CD14-positive monocyte (primary cell): Measurements from ENCODE around the gene JADE3. TPM values are rescaled to one million over a fixed set of nuclear protein-coding genes. Genes with fewer than 3 reads are reported as not detected.

ENCODE experiments used
- DNase-seq, 3 donors: peaks; one replicate each; pipeline ENCODE4 v3.0.0-alpha.2; 2011 to 2022
- H2AFZ ChIP-seq: 2 replicates; pipeline ENCODE4 v1.6.0; 2012; ENCODE audit warnings: mild to moderate bottlenecking, low read depth, low read length, inconsistent platforms; ENCODE audit not compliant: insufficient read depth, poor library complexity, severe bottlenecking
- H3K27ac ChIP-seq, 2 donors: 1 replicate in 1 of 2; 2 replicates in 1 of 2; pipeline ENCODE4 v1.5.1; 2012 to 2013; ENCODE audit warnings: low read length in 2 of 2, control low read depth in 1 of 2, inconsistent platforms in 1 of 2, low read depth in 1 of 2, mild to moderate bottlenecking in 1 of 2
- H3K27me3 ChIP-seq, 2 donors: one replicate each; pipeline versions ENCODE4 v1.6.0 to v1.6.1; 2011 to 2013; ENCODE audit warnings: low read length in 2 of 2; ENCODE audit not compliant: control insufficient read depth in 2 of 2, insufficient read depth in 2 of 2
- H3K36me3 ChIP-seq, 2 donors: replicated peaks in 1 of 2; 1 replicate in 1 of 2; 2 replicates in 1 of 2; pipeline versions ENCODE4 v1.5.1 to v1.6.1; 2012 to 2013; ENCODE audit warnings: low read length in 2 of 2, control low read depth in 1 of 2, inconsistent platforms in 1 of 2, mild to moderate bottlenecking in 1 of 2; ENCODE audit not compliant: insufficient read depth in 2 of 2, control insufficient read depth in 1 of 2
- H3K4me1 ChIP-seq, 2 donors: 1 replicate in 1 of 2; 2 replicates in 1 of 2; pipeline versions ENCODE4 v1.5.1 to v1.6.1; 2012 to 2013; ENCODE audit warnings: low read length in 2 of 2, control low read depth in 1 of 2, inconsistent platforms in 1 of 2, mild to moderate bottlenecking in 1 of 2, moderate library complexity in 1 of 2; ENCODE audit not compliant: insufficient read depth in 2 of 2, control insufficient read depth in 1 of 2
- H3K4me2 ChIP-seq: replicated peaks from 2 replicates; pipeline ENCODE3; 2012; ENCODE audit warnings: low read length, moderate library complexity, mild to moderate bottlenecking; ENCODE audit not compliant: poor library complexity, severe bottlenecking; ENCODE audit errors: extremely low read depth
- H3K4me3 ChIP-seq, 3 experiments: fragments of 200-600 bp in 1 of 3; sonication (generic) in 1 of 3; replicated peaks in 1 of 3; 1 replicate in 2 of 3; 2 replicates in 1 of 3; pipeline ENCODE4 v1.5.1; 2011 to 2013; ENCODE audit warnings: low read length in 3 of 3, mild to moderate bottlenecking in 3 of 3, control low read depth in 2 of 3, low read depth in 2 of 3, inconsistent platforms in 1 of 3, moderate library complexity in 1 of 3
- H3K79me2 ChIP-seq: 2 replicates; pipeline ENCODE4 v1.6.0; 2012; ENCODE audit warnings: mild to moderate bottlenecking, control low read depth, inconsistent platforms, low read length, moderate library complexity; ENCODE audit not compliant: insufficient read depth
- H3K9ac ChIP-seq: 2 replicates; pipeline ENCODE4 v1.6.0; 2017; ENCODE audit warnings: low read length, mild to moderate bottlenecking; ENCODE audit not compliant: insufficient read depth, poor library complexity, severe bottlenecking
- H3K9me3 ChIP-seq, 2 donors: replicated peaks in 1 of 2; 1 replicate in 1 of 2; 2 replicates in 1 of 2; pipeline versions ENCODE4 v1.5.1 to v1.6.1; 2012 to 2013; ENCODE audit warnings: low read length in 2 of 2, control low read depth in 1 of 2; ENCODE audit not compliant: control insufficient read depth in 1 of 2, insufficient read depth in 1 of 2
- H4K20me1 ChIP-seq: 2 replicates; pipeline ENCODE4 v1.6.0; 2012; ENCODE audit warnings: mild to moderate bottlenecking, low read length, control low read depth, moderate library complexity; ENCODE audit not compliant: insufficient read depth
- H3K27ac Mint-ChIP-seq, 7 donors: one replicate each; pipeline ENCODE4 v1.8.0; 2020; ENCODE audit warnings: mild to moderate bottlenecking in 7 of 7, mixed read lengths in 7 of 7, moderate library complexity in 6 of 7, inconsistent platforms in 2 of 7
- H3K27me3 Mint-ChIP-seq, 3 donors: one replicate each; pipeline ENCODE4 v1.8.0; 2021 to 2022; ENCODE audit warnings: low read depth in 3 of 3, mild to moderate bottlenecking in 3 of 3, mixed read lengths in 3 of 3, moderate library complexity in 3 of 3, inconsistent platforms in 1 of 3
- H3K36me3 Mint-ChIP-seq, 2 donors: one replicate each; pipeline ENCODE4 v1.8.0; 2020; ENCODE audit warnings: mixed read lengths in 2 of 2, inconsistent platforms in 1 of 2, mild to moderate bottlenecking in 1 of 2
- H3K4me1 Mint-ChIP-seq: one replicate; pipeline ENCODE4 v1.8.0; 2020; ENCODE audit warnings: mild to moderate bottlenecking, mixed read lengths
- H3K4me3 Mint-ChIP-seq, 2 donors: one replicate each; pipeline ENCODE4 v1.8.0; 2020; ENCODE audit warnings: mild to moderate bottlenecking in 2 of 2, mixed read lengths in 2 of 2, moderate library complexity in 1 of 2
- H3K9me3 Mint-ChIP-seq, 7 donors: one replicate each; pipeline ENCODE4 v1.8.0; 2020 to 2022; ENCODE audit warnings: mixed read lengths in 7 of 7, mild to moderate bottlenecking in 6 of 7, moderate library complexity in 6 of 7, inconsistent platforms in 2 of 7
- WGBS: methylation state at CpG from one replicate; pipeline ENCODE4 v1.1.5; 2013; ENCODE audit warnings: missing lambda C conversion rate; ENCODE audit not compliant: insufficient coverage; 5-methylcytosine and 5-hydroxymethylcytosine counted together
- intact Hi-C, 2 donors: fragments of 100-400 bp; cut with micrococcal nuclease; formaldehyde crosslinking; loops; one replicate each; pipeline versions ENCODE4 v1.15.0 to v1.15.1; 2023
- polyA plus RNA-seq, 3 donors: library from polyadenylated mRNA; depleted of rRNA in 1 of 3; unstranded in 2 of 3; stranded (reverse) in 1 of 3; fragments of 300-500 nt in 2 of 3; fragments of >200 nt in 1 of 3; fragmentation: Illumina TruSeq in 2 of 3; gene quantifications; 1 replicate in 2 of 3; 2 replicates in 1 of 3; pipeline ENCODE4 v1.2.3, GENCODE V29; 2012 to 2021
- TF ChIP-seq, protein P1 (sequence below): fragments of 200-600 bp; IDR thresholded peaks from one replicate; pipeline ENCODE4 v1.8.0; 2022; ENCODE audit warnings: antibody characterized with exemption, mild to moderate bottlenecking

The JADE3 gene
- polyA plus RNA-seq, 3 donors, result 0.03 to 0.43 (median 0.19) TPM

DNA sequence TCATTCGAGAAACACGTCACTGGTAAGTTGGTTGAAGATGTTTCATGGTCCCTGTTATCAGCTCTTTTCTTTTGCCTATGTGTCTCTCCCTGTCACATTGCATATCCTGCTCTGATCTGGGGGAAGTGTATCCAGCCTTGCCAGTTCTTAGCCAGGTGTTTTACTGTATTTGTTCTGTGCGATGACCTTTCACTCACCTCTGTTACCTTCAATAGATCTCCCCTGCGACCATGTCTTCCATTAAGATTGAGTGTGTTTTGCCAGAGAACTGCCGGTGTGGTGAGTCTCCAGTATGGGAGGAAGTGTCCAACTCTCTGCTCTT lies 168.7 kb downstream of the JADE3 start:
- Histone ChIP-seq H3K27me3 (no peaks in the 10 kb centered on the region), H3K4me3 (no peak overlapping the region), H4K20me1 (no peaks in the 10 kb centered on the region), H3K9ac (no peak overlapping the region), H3K36me3 (no peaks in the 10 kb centered on the region), H3K27ac (no peak overlapping the region), H3K79me2 (no peaks in the 10 kb centered on the region), H2AFZ (no peak overlapping the region), H3K4me2 (no peak overlapping the region), H3K4me1 (no peaks in the 10 kb centered on the region), H3K9me3 (no peaks in the 10 kb centered on the region)
- Mint-ChIP-seq H3K36me3 (no peaks in the 10 kb centered on the region), H3K27me3 (peaks cover 2 to 27% (median 2%) of the 10 kb centered on the region in 3 donors), H3K9me3 (peaks cover 0 to 2% (median 0%) of the 10 kb centered on the region in 7 donors), H3K4me3 (no peak overlapping the region), H3K27ac (no peak overlapping the region), H3K4me1 (no peaks in the 10 kb centered on the region)
- no CpG with 5 or more reads among the region's 5 CpGs for WGBS
- intact Hi-C loops, result no loop called here
- DNase-seq, result no peak
- TF ChIP-seq, protein P1, sequence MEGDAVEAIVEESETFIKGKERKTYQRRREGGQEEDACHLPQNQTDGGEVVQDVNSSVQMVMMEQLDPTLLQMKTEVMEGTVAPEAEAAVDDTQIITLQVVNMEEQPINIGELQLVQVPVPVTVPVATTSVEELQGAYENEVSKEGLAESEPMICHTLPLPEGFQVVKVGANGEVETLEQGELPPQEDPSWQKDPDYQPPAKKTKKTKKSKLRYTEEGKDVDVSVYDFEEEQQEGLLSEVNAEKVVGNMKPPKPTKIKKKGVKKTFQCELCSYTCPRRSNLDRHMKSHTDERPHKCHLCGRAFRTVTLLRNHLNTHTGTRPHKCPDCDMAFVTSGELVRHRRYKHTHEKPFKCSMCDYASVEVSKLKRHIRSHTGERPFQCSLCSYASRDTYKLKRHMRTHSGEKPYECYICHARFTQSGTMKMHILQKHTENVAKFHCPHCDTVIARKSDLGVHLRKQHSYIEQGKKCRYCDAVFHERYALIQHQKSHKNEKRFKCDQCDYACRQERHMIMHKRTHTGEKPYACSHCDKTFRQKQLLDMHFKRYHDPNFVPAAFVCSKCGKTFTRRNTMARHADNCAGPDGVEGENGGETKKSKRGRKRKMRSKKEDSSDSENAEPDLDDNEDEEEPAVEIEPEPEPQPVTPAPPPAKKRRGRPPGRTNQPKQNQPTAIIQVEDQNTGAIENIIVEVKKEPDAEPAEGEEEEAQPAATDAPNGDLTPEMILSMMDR, result no peak

- no peaks in the 10 kb centered on the region for H4K20me1 ChIP-seq
- H3K27ac ChIP-seq, result no peak overlapping the region
- no peak overlapping the region for H3K4me3 ChIP-seq
- 0% methylated on average over 1 of the region's 4 CpGs for WGBS
- no peaks in the 10 kb centered on the region for H3K4me1 ChIP-seq
- no peak overlapping the region for H2AFZ ChIP-seq
- H3K27me3 Mint-ChIP-seq, result peaks cover 0 to 28% (median 0%) of the 10 kb centered on the region in 3 donors
- H3K4me3 Mint-ChIP-seq, result no peak overlapping the region
- H3K36me3 ChIP-seq, result no peaks in the 10 kb centered on the region
- no peaks in the 10 kb centered on the region for H3K36me3 Mint-ChIP-seq
- H3K9me3 ChIP-seq, result no peaks in the 10 kb centered on the region
- peaks cover 0 to 1% (median 0%) of the 10 kb centered on the region in 7 donors for H3K9me3 Mint-ChIP-seq
- TF ChIP-seq, protein P1, result no peak
- no peaks in the 10 kb centered on the region for H3K79me2 ChIP-seq
- no peak for DNase-seq
- H3K4me2 ChIP-seq, result no peak overlapping the region
- no peak overlapping the region for H3K27ac Mint-ChIP-seq
- intact Hi-C loops, result no loop called here
- H3K27me3 ChIP-seq, result peaks cover 0 to 2% of the 10 kb centered on the region in 2 donors
- H3K4me1 Mint-ChIP-seq, result peaks cover 2% of the 10 kb centered on the region
- no peak overlapping the region for H3K9ac ChIP-seq
Observed at GRCh38 chrX:47091149-47091775, 179.0 kb downstream of the JADE3 start.
